Mucosa of stomach (tissue), 1 donor: Measurements from ENCODE around the gene DMAC2L.

Source experiments
- H3K27me3 ChIP-seq: one replicate; pipeline ENCODE4 v1.7.0; 2013; ENCODE audit warnings: mild to moderate bottlenecking, low read length; ENCODE audit not compliant: control insufficient read depth, insufficient read depth
- H3K36me3 ChIP-seq: one replicate; pipeline ENCODE4 v1.7.0; 2013; ENCODE audit warnings: low read length; ENCODE audit not compliant: control insufficient read depth, insufficient read depth
- H3K4me1 ChIP-seq: one replicate; pipeline ENCODE4 v1.7.0; 2013; ENCODE audit warnings: mild to moderate bottlenecking, low read length; ENCODE audit not compliant: control insufficient read depth, insufficient read depth
- H3K4me3 ChIP-seq: one replicate; pipeline ENCODE4 v1.7.0; 2013; ENCODE audit warnings: low read length
- H3K9ac ChIP-seq: one replicate; pipeline ENCODE4 v1.7.0; 2013; ENCODE audit warnings: mild to moderate bottlenecking, low read length, moderate library complexity
- H3K9me3 ChIP-seq: one replicate; pipeline ENCODE4 v1.7.0; 2013; ENCODE audit warnings: mild to moderate bottlenecking, low read length, moderate library complexity; ENCODE audit not compliant: control insufficient read depth
- donor health status: Pancreatic carcinoma.

Gene DMAC2L

GRCh38 chr14:50311972-50312733, at the start of gene DMAC2L, which contains the start of gene L2HGDH:
TSS of gene DMAC2L (plus strand) at chr14:50312324. CDS start at chr14:50321488, 9,164 bp downstream.
TSS of gene L2HGDH (minus strand) at chr14:50312229. CDS start at chr14:50312150, 79 bp downstream.
- Histone ChIP-seq H3K4me3 (peak within 1 kb of the TSS; percentile 96), H3K9ac (peak within 1 kb of the TSS; percentile 87), H3K36me3 (no peaks in the 10 kb centered on the region), H3K4me1 (peaks cover 6% of the 10 kb centered on the region), H3K27me3 (no peaks in the 10 kb centered on the region), H3K9me3 (no peaks in the 10 kb centered on the region)

- H3K9ac ChIP-seq, result no peak overlapping the region
- no peaks in the 10 kb centered on the region for H3K36me3 ChIP-seq
- no peaks in the 10 kb centered on the region for H3K4me1 ChIP-seq
- no peak overlapping the region for H3K4me3 ChIP-seq
- no peaks in the 10 kb centered on the region for H3K27me3 ChIP-seq
- no peaks in the 10 kb centered on the region for H3K9me3 ChIP-seq
Measured at GRCh38 chr14:50262865-50263264, 49.3 kb upstream of the DMAC2L start.

DNA sequence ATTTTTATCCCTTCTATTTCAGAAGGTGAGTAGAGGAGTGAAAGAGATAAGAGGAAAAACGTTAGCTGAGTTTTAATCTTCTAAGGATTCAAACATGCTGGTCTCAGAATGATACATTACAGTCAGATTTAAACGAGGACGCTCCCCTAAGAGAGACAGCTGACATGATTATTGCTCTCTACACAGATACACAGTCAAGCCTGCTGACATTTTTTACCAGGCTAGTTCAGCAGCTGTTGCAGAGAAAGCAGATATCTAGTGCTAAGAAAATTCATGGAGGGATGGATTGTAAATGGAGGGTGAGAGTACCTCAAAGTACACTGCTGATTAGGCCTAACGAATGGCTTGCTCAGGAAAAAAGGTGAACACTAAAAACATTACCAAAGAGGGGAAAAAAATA, 48.8 kb upstream of the DMAC2L start:
- Histone ChIP-seq H3K9me3 (no peaks in the 10 kb centered on the region), H3K4me1 (no peaks in the 10 kb centered on the region), H3K36me3 (no peaks in the 10 kb centered on the region), H3K4me3 (no peak overlapping the region), H3K9ac (no peak overlapping the region), H3K27me3 (no peaks in the 10 kb centered on the region)

DNA sequence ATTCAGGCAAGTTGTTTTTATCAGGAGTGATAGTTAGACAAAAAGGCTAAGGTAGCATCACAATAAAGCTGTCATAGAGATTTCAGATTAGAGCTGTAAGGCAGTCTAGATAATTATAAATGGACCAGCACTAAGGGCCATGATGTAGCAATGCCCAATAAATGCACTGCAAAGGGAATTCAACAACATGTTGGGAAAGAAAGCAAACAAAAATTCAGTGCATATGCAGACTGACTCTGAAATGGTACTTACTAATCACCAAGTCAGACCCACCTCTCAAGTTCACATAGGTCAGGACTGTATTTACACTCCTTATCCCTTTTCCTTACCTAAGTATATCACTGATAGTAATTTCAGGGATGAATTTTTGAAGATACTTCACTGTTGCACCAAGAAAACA, 47.1 kb upstream of the DMAC2L start:
- no peak overlapping the region for H3K9ac ChIP-seq
- H3K36me3 ChIP-seq, result no peaks in the 10 kb centered on the region
- no peaks in the 10 kb centered on the region for H3K27me3 ChIP-seq
- H3K9me3 ChIP-seq, result no peaks in the 10 kb centered on the region
- H3K4me3 ChIP-seq, result no peak overlapping the region
- H3K4me1 ChIP-seq, result no peaks in the 10 kb centered on the region

DNA sequence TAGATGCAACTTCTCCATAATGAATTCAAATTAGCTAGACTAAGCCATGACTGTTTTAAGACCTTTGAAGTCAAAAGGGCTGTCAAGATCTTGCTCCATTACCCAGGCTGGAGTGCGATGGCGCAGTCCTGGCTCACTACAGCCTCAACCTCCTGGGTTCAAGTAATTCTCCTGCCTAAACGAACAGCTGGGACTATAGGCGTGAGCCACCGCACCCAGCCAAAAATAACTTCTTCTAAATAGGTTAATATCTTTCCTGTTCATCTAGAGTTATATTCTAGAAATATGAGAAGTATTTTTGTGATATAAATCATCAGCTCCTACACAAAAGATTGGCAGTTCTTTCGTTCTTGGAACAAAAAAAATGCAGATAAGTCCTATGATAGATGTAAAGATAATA, 41.2 kb upstream of the DMAC2L start:
- H3K9me3 ChIP-seq, result no peaks in the 10 kb centered on the region
- no peaks in the 10 kb centered on the region for H3K36me3 ChIP-seq
- H3K27me3 ChIP-seq, result no peaks in the 10 kb centered on the region
- no peak overlapping the region for H3K4me3 ChIP-seq
- H3K4me1 ChIP-seq, result no peaks in the 10 kb centered on the region
- no peak overlapping the region for H3K9ac ChIP-seq

GRCh38 chr14:50272498-50272897, 39.6 kb upstream of the DMAC2L start:
- Histone ChIP-seq H3K36me3 (no peaks in the 10 kb centered on the region), H3K4me3 (no peak overlapping the region), H3K27me3 (no peaks in the 10 kb centered on the region), H3K9ac (no peak overlapping the region), H3K4me1 (no peaks in the 10 kb centered on the region), H3K9me3 (no peaks in the 10 kb centered on the region)

GRCh38 chr14:50285861-50286260, 26.3 kb upstream of the DMAC2L start:
- Histone ChIP-seq H3K9ac (no peak overlapping the region), H3K4me3 (no peak overlapping the region), H3K4me1 (no peaks in the 10 kb centered on the region), H3K27me3 (no peaks in the 10 kb centered on the region), H3K36me3 (no peaks in the 10 kb centered on the region), H3K9me3 (no peaks in the 10 kb centered on the region)

- no peaks in the 10 kb centered on the region for H3K27me3 ChIP-seq
- no peaks in the 10 kb centered on the region for H3K36me3 ChIP-seq
- H3K4me3 ChIP-seq, result no peak overlapping the region
- no peaks in the 10 kb centered on the region for H3K4me1 ChIP-seq
- no peak overlapping the region for H3K9ac ChIP-seq
- H3K9me3 ChIP-seq, result no peaks in the 10 kb centered on the region
Measured at GRCh38 chr14:50288146-50288545, 24.0 kb upstream of the DMAC2L start.

GRCh38 chr14:50290306-50290705, 21.8 kb upstream of the DMAC2L start:
- Histone ChIP-seq H3K9me3 (no peaks in the 10 kb centered on the region), H3K27me3 (no peaks in the 10 kb centered on the region), H3K4me3 (no peak overlapping the region)

GRCh38 chr14:50299585-50299984, 12.5 kb upstream of the DMAC2L start:
- H3K4me1 ChIP-seq, result peaks cover 4% of the 10 kb centered on the region
- no peaks in the 10 kb centered on the region for H3K36me3 ChIP-seq
- H3K4me3 ChIP-seq, result no peak overlapping the region
- no peaks in the 10 kb centered on the region for H3K9me3 ChIP-seq
- H3K27me3 ChIP-seq, result no peaks in the 10 kb centered on the region
- H3K9ac ChIP-seq, result no peak overlapping the region

More at GRCh38 chr14:50290306-50290705, 21.8 kb upstream of the DMAC2L start:
- Histone ChIP-seq H3K4me1 (no peaks in the 10 kb centered on the region), H3K36me3 (no peaks in the 10 kb centered on the region), H3K9ac (no peak overlapping the region)

GRCh38 chr14:50301914-50302313, 10.2 kb upstream of the DMAC2L start:
- Histone ChIP-seq H3K27me3 (no peaks in the 10 kb centered on the region), H3K36me3 (no peaks in the 10 kb centered on the region), H3K9me3 (no peaks in the 10 kb centered on the region)

DNA sequence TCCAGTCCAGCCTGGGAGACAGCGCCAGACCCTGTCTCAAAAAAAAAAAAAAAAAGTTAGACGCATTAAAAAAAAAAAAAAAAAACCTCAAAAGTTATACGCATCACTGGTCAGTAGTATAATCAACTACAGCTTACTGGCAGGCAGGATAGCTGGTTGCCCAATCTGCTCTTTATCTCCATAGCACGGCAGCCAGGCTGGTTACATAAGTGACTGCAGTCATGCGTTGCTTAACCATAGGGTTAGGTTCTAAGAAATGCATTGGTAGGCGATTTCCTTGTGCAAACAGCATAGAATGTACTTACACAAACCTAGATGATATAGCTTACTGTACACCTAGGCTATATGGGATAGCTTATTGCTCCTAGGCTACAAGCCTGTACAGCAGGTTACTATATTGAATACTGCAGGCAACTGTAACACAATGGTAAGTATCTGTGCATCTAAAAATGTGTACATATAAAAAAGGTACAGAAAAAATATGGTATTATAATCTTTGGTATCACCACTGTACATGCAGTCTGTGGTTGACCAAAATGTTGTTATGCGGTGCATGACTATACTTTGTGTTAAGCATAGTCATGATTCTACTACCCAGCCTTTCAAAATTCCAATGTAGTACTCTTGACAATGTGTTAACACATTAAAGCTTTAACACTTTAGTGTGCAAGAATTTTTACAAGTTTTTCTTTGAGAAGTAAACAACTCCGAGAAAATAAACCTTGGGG, 8.2 kb upstream of the DMAC2L start:
- Histone ChIP-seq H3K27me3 (no peaks in the 10 kb centered on the region), H3K36me3 (no peaks in the 10 kb centered on the region), H3K9ac (no peak overlapping the region), H3K9me3 (no peaks in the 10 kb centered on the region), H3K4me3 (no peak overlapping the region), H3K4me1 (peaks cover 4% of the 10 kb centered on the region)

More at GRCh38 chr14:50301914-50302313, 10.2 kb upstream of the DMAC2L start:
- no peak overlapping the region for H3K4me3 ChIP-seq
- H3K9ac ChIP-seq, result no peak overlapping the region
- peaks cover 4% of the 10 kb centered on the region for H3K4me1 ChIP-seq
